HCT116 (cell line): ENCODE data around the gene SNIP1. TPM values are rescaled to one million over a fixed set of nuclear protein-coding genes. Genes with fewer than 3 reads are reported as not detected.

Experiments used
- ATAC-seq: fragments of 200-7000 bp; cut with Tn5 transposase; 2 replicates; pipeline ENCODE4 v1.9.1; 2020; ENCODE audit warnings: mild to moderate bottlenecking, moderate library complexity
- Bru-seq: library from RNA; stranded (reverse); fragments of 400-500 nt; gene quantifications from one replicate; lab custom pipeline; 2021; lab: Mats Ljungman, UMichigan
- BruChase-seq, 2 experiments: library from RNA; stranded (reverse); fragments of 400-500 nt; gene quantifications; one replicate each; lab custom pipeline; 2021; lab: Mats Ljungman, UMichigan
- BruUV-seq: library from RNA; stranded (reverse); fragments of 400-500 nt; replicated peaks from 2 replicates; lab custom pipeline; 2021; lab: Mats Ljungman, UMichigan
- CTCF ChIA-PET: fragments of 300-600 bp; sonication (Branson Sonifier 250); formaldehyde crosslinking; loops from one replicate; lab custom pipeline; 2021; ENCODE audit warnings: antibody characterized with exemption; lab: Charles Lee
- POLR2A ChIA-PET: fragments of 300-600, 350-600 bp; sonication (Branson Sonifier 250); formaldehyde crosslinking; loops from one replicate; lab custom pipeline; 2021; ENCODE audit warnings: antibody characterized with exemption; lab: Charles Lee
- RAD21 ChIA-PET, 2 experiments: fragments of 300-600 bp; sonication (Branson Sonifier 250); formaldehyde crosslinking; loops; one replicate each; lab custom pipeline; 2023; ENCODE audit warnings: low total read pairs in 2 of 2; ENCODE audit not compliant: uncharacterized antibody in 2 of 2, unreplicated experiment in 2 of 2, low non-redundant PET in 1 of 2; lab: Charles Lee
- DNase-seq: peaks from one replicate; pipeline ENCODE4 v3.0.0-alpha.2; 2010; ENCODE audit warnings: low read depth, low spot score
- H2AFZ ChIP-seq: fragments of 200-600 bp; shearing (Covaris generic), sonication (generic); 2 replicates; pipeline ENCODE4 v1.6.1; 2017; ENCODE audit warnings: low read depth, mixed run types, mixed read lengths, antibody characterized with exemption, low read length; ENCODE audit not compliant: poor library complexity, severe bottlenecking
- H3K27ac ChIP-seq: 2 replicates; pipeline ENCODE4 v1.5.1; 2012; ENCODE audit warnings: low read depth, low read length
- H3K27me3 ChIP-seq: fragments of 200-600 bp; sonication (generic); 2 replicates; pipeline ENCODE4 v1.6.1; 2016; ENCODE audit warnings: mixed run types, low read length, mixed read lengths; ENCODE audit not compliant: insufficient read depth
- H3K36me3 ChIP-seq, 2 experiments: fragments of 200-500 bp in 1 of 2; fragments of 200-600 bp in 1 of 2; sonication (Bioruptor generic) in 1 of 2; sonication (generic) in 1 of 2; 2 replicates each; pipeline versions ENCODE4 v1.5.1 to v1.6.1; 2014 to 2016; ENCODE audit warnings: low read length in 2 of 2, inconsistent platforms in 1 of 2, mixed read lengths in 1 of 2, mixed run types in 1 of 2; ENCODE audit not compliant: insufficient read depth in 2 of 2, control insufficient read depth in 1 of 2
- H3K4me1 ChIP-seq, 2 experiments: fragments of 200-600 bp in 1 of 2; sonication (generic) in 1 of 2; 2 replicates each; pipeline versions ENCODE4 v1.5.1 to v1.6.1; 2012 to 2017; ENCODE audit warnings: low read length in 2 of 2, inconsistent platforms in 1 of 2, mild to moderate bottlenecking in 1 of 2, mixed read lengths in 1 of 2, mixed run types in 1 of 2, moderate library complexity in 1 of 2; ENCODE audit not compliant: insufficient read depth in 2 of 2, control insufficient read depth in 1 of 2
- H3K4me2 ChIP-seq: fragments of 200-600 bp; sonication (generic); 2 replicates; pipeline ENCODE4 v1.6.1; 2017; ENCODE audit warnings: mixed run types, low read length, mixed read lengths
- H3K4me3 ChIP-seq, 2 experiments: fragments of 200-600 bp in 1 of 2; sonication (generic) in 1 of 2; replicated peaks in 1 of 2; 2 replicates each; pipeline ENCODE4 v1.5.1; 2011 to 2016; ENCODE audit warnings: low read length in 2 of 2, control low read depth in 1 of 2, low read depth in 1 of 2, mild to moderate bottlenecking in 1 of 2, mixed read lengths in 1 of 2, mixed run types in 1 of 2
- H3K79me2 ChIP-seq: fragments of 200-600 bp; sonication (generic); 2 replicates; pipeline ENCODE4 v1.6.1; 2017; ENCODE audit warnings: mild to moderate bottlenecking, mixed run types, low read length, moderate library complexity, mixed read lengths; ENCODE audit not compliant: insufficient read depth
- H3K9ac ChIP-seq: fragments of 200-600 bp; sonication (generic); 2 replicates; pipeline ENCODE4 v1.6.1; 2016; ENCODE audit warnings: low read length, mixed read lengths
- H3K9me2 ChIP-seq: fragments of 200-600 bp; sonication (generic), shearing (Covaris generic); 2 replicates; pipeline ENCODE4 v1.6.1; 2017; ENCODE audit warnings: mixed run types, mild to moderate bottlenecking, moderate library complexity; ENCODE audit not compliant: insufficient read depth
- H3K9me3 ChIP-seq, 2 experiments: fragments of 200-500 bp in 1 of 2; fragments of 200-600 bp in 1 of 2; sonication (Bioruptor generic) in 1 of 2; sonication (generic) in 1 of 2; 2 replicates each; pipeline ENCODE4 v1.6.1; 2014 to 2017; ENCODE audit warnings: low read length in 2 of 2, mixed read lengths in 2 of 2, inconsistent platforms in 1 of 2, low read depth in 1 of 2, mild to moderate bottlenecking in 1 of 2, mixed run types in 1 of 2, moderate library complexity in 1 of 2; ENCODE audit not compliant: control insufficient read depth in 1 of 2, insufficient read depth in 1 of 2
- H4K20me1 ChIP-seq: fragments of 200-600 bp; sonication (generic), shearing (Covaris generic); 2 replicates; pipeline ENCODE4 v1.6.1; 2017; ENCODE audit warnings: mixed run types, mild to moderate bottlenecking, moderate library complexity; ENCODE audit not compliant: insufficient read depth
- CBX3 ChIP-seq: IDR thresholded peaks from 2 replicates; pipeline ENCODE4 v1.6.1; 2012; ENCODE audit warnings: low read depth
- EGR1 ChIP-seq: IDR thresholded peaks from 2 replicates; pipeline ENCODE4 v1.6.1; 2012; ENCODE audit warnings: low read depth
- ELF1 ChIP-seq: IDR thresholded peaks from 2 replicates; pipeline ENCODE4 v1.6.1; 2012; ENCODE audit warnings: low read depth, borderline replicate concordance
- EZH2 ChIP-seq: fragments of 200-600 bp; sonication (generic); IDR thresholded peaks from 2 replicates; pipeline ENCODE4 v1.6.1; 2017; ENCODE audit warnings: antibody characterized with exemption, mixed run types
- POLR2A ChIP-seq: IDR thresholded peaks from 2 replicates; pipeline ENCODE4 v1.7.0; 2011; ENCODE audit warnings: borderline replicate concordance; ENCODE audit not compliant: insufficient read depth, insufficient read length; ENCODE audit errors: extremely low read depth
- POLR2AphosphoS5 ChIP-seq: IDR thresholded peaks from 2 replicates; pipeline ENCODE4 v1.6.1; 2011; ENCODE audit warnings: mild to moderate bottlenecking, low read depth, low read length, moderate library complexity
- RAD21 ChIP-seq: IDR thresholded peaks from 2 replicates; pipeline ENCODE4 v1.6.1; 2012; ENCODE audit warnings: low read depth, mild to moderate bottlenecking
- SP1 ChIP-seq: IDR thresholded peaks from 2 replicates; pipeline ENCODE4 v1.6.1; 2012; ENCODE audit warnings: low read depth
- YY1 ChIP-seq: IDR thresholded peaks from 2 replicates; pipeline ENCODE4 v1.6.1; 2011; ENCODE audit warnings: low read length, low read depth, moderate library complexity, mild to moderate bottlenecking; ENCODE audit not compliant: insufficient replicate concordance; ENCODE audit errors: extremely low read depth
- intact Hi-C: fragments of 100-400 bp; cut with micrococcal nuclease; formaldehyde crosslinking; loops from 2 replicates; pipeline ENCODE4 v1.10.0; 2022
- long read RNA-seq: library from polyadenylated mRNA; unstranded; transcript quantifications from one replicate; pipeline ENCODE4 v2.0.0, GENCODE V29; 2021; ENCODE audit not compliant: unreplicated experiment
- polyA plus RNA-seq: library from polyadenylated mRNA; unstranded; fragments of >200 nt; gene quantifications from 2 replicates; pipeline ENCODE4 v1.2.1, GENCODE V29; 2012; ENCODE audit warnings: missing spikeins
- total RNA-seq: library from RNA; stranded (reverse); gene quantifications from one replicate; pipeline ENCODE4 v1.2.1, GENCODE V29; 2021; ENCODE audit not compliant: unreplicated experiment
- TF ChIP-seq, protein P1 (sequence below): IDR thresholded peaks from 2 replicates; pipeline ENCODE4 v1.6.1; 2012
- TF ChIP-seq, protein P2 (sequence below): IDR thresholded peaks from 2 replicates; pipeline ENCODE4 v1.6.1; 2012

Gene SNIP1, protein sequence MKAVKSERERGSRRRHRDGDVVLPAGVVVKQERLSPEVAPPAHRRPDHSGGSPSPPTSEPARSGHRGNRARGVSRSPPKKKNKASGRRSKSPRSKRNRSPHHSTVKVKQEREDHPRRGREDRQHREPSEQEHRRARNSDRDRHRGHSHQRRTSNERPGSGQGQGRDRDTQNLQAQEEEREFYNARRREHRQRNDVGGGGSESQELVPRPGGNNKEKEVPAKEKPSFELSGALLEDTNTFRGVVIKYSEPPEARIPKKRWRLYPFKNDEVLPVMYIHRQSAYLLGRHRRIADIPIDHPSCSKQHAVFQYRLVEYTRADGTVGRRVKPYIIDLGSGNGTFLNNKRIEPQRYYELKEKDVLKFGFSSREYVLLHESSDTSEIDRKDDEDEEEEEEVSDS
- 18.8 TPM for total RNA-seq
- polyA plus RNA-seq, result 6.0 and 6.1 TPM in 2 replicates
- Bru-seq, nascent RNA, result percentile 90 among the genes with signal in this experiment
- BruChase-seq, experiment 1, labeled RNA remaining after a 6-hour chase, result percentile 81 among the genes with signal in this experiment
- BruChase-seq, experiment 2, labeled RNA remaining after a 2-hour chase, result percentile 92 among the genes with signal in this experiment
- long read RNA-seq, full-length matches to known transcripts, result 10 of 11 reads
- long read RNA-seq, partial matches to known transcripts, result 0 of 11 reads
- long read RNA-seq, other reads (novel, unspliced or antisense), result 1 of 11 reads

DNA sequence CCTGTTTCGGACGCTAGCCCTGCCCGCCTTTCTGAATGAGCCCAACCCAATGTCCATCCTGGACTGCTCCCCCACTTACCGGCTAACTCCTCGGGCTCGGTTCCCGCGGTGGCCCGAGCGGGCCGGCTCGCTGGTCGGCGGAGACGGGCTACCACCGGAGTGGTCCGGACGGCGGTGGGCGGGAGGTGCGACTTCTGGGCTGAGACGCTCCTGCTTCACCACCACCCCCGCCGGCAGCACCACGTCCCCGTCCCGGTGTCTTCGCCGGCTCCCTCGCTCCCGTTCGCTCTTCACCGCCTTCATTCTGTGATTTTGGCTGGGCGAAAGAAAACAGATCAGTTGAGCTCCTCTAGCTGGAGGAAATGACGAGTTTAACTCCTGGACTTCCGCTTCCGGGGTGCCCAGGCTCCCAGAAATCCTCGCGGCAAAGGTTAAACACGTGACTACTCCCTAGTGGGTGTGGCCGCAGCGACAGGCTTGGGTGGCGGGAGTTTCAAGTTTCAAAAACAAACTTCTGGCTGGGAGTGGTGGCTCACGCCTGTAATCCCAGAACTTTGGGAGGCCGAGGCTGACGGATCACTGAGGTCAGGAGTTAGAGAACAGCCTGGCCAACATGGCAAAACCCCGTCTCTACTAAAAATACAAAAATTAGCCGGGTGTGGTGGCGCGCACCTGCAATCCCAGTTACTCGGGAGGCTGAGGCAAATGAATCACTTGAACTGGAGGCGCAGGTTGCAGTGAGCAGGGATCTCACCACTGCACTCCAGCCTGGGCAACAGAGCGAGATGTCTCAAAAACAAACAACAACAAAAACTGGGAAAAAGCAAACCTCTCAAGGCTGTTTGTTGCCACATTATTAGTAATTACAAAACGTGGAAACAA lies at the start of gene SNIP1:
TSS of gene SNIP1 (minus strand) at position 367 of the 882 bp plus-strand sequence. CDS start at position 303, 64 bp downstream.
- ChIA-PET RAD21 (no interaction called here), CTCF (interaction anchor here (0.9 kb wide), 1 partner anchor 40 kb away, joined by 3 read pairs; the partner anchor contains the start of gene MEAF6), POLR2A (no interaction called here)
- peak within 1 kb of the TSS; percentile 71 for H3K27ac ChIP-seq
- TF ChIP-seq ELF1, result peak; percentile 71; the same call in 1 of the 2 replicates
- no peak for TF ChIP-seq EZH2
- TF ChIP-seq POLR2AphosphoS5, result peak; percentile 88
- TF ChIP-seq POLR2A, result peak; percentile 36
- TF ChIP-seq RAD21, result no peak
- TF ChIP-seq, protein P1, sequence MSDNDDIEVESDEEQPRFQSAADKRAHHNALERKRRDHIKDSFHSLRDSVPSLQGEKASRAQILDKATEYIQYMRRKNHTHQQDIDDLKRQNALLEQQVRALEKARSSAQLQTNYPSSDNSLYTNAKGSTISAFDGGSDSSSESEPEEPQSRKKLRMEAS, result peak; percentile 84
- peak; percentile 41; the same call in 1 of the 2 replicates for TF ChIP-seq SP1
- TF ChIP-seq YY1, result peak; percentile 69
- TF ChIP-seq EGR1, result peak; percentile 61; the same call in 1 of the 2 replicates
- TF ChIP-seq, protein P2, sequence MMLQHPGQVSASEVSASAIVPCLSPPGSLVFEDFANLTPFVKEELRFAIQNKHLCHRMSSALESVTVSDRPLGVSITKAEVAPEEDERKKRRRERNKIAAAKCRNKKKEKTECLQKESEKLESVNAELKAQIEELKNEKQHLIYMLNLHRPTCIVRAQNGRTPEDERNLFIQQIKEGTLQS, result no peak
- TF ChIP-seq CBX3, result peak; percentile 40
- ATAC-seq, result peak; percentile 88
- H3K79me2 ChIP-seq, result peaks cover 48% of the 10 kb centered on the region
- intact Hi-C loops, result loop anchor here (5.0 kb wide), 2 partner anchors 102 to 138 kb away; partner anchors contain the start of gene CDCA8
- peak within 1 kb of the TSS; percentile 98 to 99 for H3K4me3 ChIP-seq
- H2AFZ ChIP-seq, result peak within 1 kb of the TSS; percentile 9
- no peaks in the 10 kb centered on the region for H3K9me3 ChIP-seq
- 0 out of 2 replicates have a peak, but pooled peaks cover 8% of the 10 kb centered on the region for H4K20me1 ChIP-seq
- peak; percentile 85 for DNase-seq
- H3K9ac ChIP-seq, result peak within 1 kb of the TSS; percentile 89
- peaks cover 15 to 28% of the 10 kb centered on the region in 2 experiments for H3K4me1 ChIP-seq
- BruUV-seq, result no TSS peak
- H3K9me2 ChIP-seq, result no peaks in the 10 kb centered on the region
- no peaks in the 10 kb centered on the region for H3K27me3 ChIP-seq
- H3K4me2 ChIP-seq, result peak within 1 kb of the TSS; percentile 89
- peaks cover 16% of the 10 kb centered on the region in 2 experiments; a peak in 3 of 4 replicates for H3K36me3 ChIP-seq
